ENCODE results near the gene ERC2.
"Not testable (repeated sequence)": the region's sequence is repeated elsewhere in the genome, so short reads cannot be mapped to it uniquely, and the experiment has no call there.

- not testable (repeated sequence) for TF ChIP-seq RAD21 (conservative IDR thresholded peaks at IDR 0.05 in 1 of 2, IDR thresholded peaks at IDR 0.05 in 1 of 2); JUN (IDR thresholded peaks at IDR 0.05); POLR2A (IDR thresholded peaks at IDR 0.05; ENCODE audit: low read length); ESRRA (IDR thresholded peaks at IDR 0.05; ENCODE audit: borderline replicate concordance, low read length); CBX8 (IDR thresholded peaks at IDR 0.05); RNF2 (IDR thresholded peaks at IDR 0.05; ENCODE audit: borderline replicate concordance, low read depth); BHLHE40 (IDR thresholded peaks at IDR 0.05; ENCODE audit: low read depth, low read length); NR3C1 (IDR thresholded peaks at IDR 0.05); EP300 (IDR thresholded peaks at IDR 0.05); USF2 (IDR thresholded peaks at IDR 0.05); CHD4 (IDR thresholded peaks at IDR 0.05; ENCODE audit: borderline replicate concordance)
- TF ChIP-seq, protein P1, sequence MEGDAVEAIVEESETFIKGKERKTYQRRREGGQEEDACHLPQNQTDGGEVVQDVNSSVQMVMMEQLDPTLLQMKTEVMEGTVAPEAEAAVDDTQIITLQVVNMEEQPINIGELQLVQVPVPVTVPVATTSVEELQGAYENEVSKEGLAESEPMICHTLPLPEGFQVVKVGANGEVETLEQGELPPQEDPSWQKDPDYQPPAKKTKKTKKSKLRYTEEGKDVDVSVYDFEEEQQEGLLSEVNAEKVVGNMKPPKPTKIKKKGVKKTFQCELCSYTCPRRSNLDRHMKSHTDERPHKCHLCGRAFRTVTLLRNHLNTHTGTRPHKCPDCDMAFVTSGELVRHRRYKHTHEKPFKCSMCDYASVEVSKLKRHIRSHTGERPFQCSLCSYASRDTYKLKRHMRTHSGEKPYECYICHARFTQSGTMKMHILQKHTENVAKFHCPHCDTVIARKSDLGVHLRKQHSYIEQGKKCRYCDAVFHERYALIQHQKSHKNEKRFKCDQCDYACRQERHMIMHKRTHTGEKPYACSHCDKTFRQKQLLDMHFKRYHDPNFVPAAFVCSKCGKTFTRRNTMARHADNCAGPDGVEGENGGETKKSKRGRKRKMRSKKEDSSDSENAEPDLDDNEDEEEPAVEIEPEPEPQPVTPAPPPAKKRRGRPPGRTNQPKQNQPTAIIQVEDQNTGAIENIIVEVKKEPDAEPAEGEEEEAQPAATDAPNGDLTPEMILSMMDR (IDR thresholded peaks at IDR 0.05), result not testable (repeated sequence)
- TF ChIP-seq, protein P2, sequence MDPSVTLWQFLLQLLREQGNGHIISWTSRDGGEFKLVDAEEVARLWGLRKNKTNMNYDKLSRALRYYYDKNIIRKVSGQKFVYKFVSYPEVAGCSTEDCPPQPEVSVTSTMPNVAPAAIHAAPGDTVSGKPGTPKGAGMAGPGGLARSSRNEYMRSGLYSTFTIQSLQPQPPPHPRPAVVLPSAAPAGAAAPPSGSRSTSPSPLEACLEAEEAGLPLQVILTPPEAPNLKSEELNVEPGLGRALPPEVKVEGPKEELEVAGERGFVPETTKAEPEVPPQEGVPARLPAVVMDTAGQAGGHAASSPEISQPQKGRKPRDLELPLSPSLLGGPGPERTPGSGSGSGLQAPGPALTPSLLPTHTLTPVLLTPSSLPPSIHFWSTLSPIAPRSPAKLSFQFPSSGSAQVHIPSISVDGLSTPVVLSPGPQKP (IDR thresholded peaks at IDR 0.05; ENCODE audit: low read depth, low read length), result not testable (repeated sequence)
- TF ChIP-seq, protein P3, sequence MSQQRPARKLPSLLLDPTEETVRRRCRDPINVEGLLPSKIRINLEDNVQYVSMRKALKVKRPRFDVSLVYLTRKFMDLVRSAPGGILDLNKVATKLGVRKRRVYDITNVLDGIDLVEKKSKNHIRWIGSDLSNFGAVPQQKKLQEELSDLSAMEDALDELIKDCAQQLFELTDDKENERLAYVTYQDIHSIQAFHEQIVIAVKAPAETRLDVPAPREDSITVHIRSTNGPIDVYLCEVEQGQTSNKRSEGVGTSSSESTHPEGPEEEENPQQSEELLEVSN (IDR thresholded peaks at IDR 0.05; ENCODE audit: borderline replicate concordance, low read depth), result not testable (repeated sequence)
Observed at GRCh38 chr3:56496376-56496775, 28.1 kb upstream of the ERC2 start.
